Measurements from ENCODE around the gene ST3GAL6.
A peak's percentile ranks its signal among the peaks of the same experiment; 100 is the strongest.

ST3GAL6 gene, protein sequence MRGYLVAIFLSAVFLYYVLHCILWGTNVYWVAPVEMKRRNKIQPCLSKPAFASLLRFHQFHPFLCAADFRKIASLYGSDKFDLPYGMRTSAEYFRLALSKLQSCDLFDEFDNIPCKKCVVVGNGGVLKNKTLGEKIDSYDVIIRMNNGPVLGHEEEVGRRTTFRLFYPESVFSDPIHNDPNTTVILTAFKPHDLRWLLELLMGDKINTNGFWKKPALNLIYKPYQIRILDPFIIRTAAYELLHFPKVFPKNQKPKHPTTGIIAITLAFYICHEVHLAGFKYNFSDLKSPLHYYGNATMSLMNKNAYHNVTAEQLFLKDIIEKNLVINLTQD

DNA sequence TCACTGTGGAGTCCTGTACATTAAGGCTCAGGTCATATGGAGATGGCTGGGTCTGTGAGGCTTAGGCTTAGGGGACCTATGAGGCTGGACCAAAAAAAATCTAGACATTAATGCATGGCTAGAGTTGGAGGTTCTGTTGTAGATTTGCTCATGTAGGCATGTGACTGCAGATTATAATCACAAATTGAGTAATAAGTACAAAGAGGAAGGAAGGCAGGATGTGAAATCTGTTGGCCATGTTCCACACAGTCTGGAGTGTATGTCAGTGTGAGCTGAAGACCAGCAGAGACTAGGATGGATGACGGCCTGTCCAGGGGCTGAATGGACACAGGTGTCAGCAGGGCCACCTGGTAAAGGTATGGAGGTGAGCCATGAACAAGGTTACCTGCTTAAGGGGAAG is at the start of gene ST3GAL6:
Gene ST3GAL6, plus strand, starts transcription at position 265 of the 400 bp plus-strand sequence. CDS start 5,101 bp downstream, outside the sequence.
- peak; percentile 87 for DNase-seq

DNA sequence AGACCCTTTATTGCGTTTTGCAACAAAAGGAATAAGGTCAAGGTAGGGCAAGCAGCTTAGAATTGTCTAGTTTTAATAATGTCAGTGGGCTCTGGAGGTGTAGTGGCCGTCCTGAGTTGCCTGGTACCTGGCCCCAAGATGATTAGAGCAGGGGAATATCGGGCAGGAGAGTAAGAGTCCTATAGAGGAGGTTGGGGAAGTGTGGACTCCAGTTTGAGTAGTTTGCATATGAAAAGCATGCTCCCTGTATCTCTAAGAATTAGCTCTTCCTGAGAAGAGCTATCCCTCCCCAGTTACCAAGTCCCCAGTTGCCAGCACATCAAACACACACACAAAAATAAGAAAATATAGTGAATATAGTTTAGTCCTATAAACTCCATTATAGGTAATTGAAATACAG is 49.2 kb upstream of the ST3GAL6 start:
- DNase-seq, result no peak

DNA sequence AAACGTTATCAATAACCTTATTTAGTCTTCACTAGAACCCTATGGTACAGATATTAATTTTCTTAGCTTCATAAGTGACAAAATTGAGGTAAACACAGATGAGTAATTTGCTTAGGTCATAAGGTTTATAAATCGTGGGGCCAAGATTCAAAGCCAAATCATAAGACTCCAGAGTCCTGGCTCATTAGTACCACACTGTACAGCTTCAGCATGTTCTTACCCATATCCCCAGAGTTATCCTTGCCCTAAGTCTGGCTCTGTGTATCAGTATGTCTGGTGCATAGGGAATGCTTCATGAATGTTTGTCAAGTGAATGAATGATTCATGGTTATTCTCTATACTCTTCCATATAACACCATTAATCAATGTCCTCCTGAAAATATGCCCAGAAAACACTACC is 45.6 kb upstream of the ST3GAL6 start:
- no peak for DNase-seq

DNA sequence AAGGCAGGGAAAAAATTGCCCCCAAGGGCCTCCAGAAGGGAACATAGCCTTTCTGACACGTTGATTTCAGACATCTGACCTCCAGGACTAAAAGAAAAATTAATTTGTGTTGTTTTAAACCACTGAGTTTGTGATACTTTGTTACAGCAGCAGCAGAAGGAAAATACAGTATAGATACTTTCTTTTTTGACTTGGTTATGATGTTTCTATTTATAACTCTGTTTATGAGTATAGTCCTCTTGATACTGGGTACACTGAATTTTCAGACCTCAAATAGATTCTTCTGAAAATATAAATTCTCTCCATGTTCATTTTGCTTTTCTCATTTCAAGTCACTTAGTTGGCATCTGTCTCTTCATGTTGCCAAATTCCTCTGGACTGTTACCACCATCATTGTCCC is 44.4 kb upstream of the ST3GAL6 start:
- no peak for DNase-seq

DNA sequence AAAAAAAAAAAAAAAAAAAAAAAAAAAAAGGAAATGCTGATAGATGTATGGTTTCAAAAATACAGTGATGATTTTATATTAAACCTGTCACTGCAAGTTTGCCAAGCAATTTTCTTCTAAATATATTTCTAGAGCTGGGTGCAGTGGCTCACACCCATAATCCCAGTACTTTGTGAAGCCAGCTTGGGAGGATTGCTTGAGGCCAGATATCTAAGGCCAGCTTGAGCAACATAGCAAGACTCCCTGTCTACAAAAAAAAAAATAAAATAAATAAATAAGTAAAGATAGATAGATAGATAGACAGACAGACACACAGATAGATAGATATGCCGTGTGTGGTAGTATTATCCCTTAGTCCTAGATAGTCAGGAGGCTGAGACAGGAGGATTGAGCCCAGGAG is 41.4 kb upstream of the ST3GAL6 start:
- DNase-seq, result no peak

DNA sequence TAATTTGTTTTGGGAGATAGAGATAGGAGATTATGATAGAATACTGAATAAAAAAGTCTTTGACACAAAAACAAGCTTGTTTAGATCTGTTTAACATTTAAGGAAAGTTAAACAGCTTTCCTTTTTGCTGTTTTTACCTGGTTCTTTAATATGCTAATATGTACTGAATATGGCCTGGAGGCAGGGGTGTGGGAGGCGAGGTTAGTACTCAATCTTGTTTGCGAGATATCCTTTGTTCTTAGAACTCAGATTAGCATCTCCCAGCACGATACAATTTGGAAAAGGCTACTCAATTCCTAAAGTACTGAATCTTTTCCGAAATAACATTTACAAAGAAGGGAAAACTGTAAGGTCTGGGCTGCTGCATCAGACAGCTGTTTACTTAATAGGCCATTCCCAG is 40.8 kb upstream of the ST3GAL6 start:
- no peak for DNase-seq

DNA sequence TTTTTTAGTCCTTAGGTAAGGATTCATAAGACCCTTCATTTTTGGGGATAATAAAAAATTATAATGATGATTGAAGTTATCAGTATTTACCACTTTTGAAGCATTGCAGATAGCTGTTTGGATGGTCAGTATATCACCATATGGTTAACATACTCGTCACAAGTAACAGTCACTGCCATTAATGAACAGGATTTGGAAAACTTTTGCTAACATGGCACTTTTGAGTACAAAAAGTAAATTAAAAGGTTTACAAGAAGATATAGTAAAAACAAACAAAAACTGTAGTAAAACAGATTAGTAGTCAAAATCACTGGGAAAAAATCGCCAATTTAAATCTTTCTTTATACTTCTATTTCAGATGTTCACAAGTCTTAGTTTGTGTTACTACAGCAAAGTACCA is 37.8 kb upstream of the ST3GAL6 start:
- no peak for DNase-seq

DNA sequence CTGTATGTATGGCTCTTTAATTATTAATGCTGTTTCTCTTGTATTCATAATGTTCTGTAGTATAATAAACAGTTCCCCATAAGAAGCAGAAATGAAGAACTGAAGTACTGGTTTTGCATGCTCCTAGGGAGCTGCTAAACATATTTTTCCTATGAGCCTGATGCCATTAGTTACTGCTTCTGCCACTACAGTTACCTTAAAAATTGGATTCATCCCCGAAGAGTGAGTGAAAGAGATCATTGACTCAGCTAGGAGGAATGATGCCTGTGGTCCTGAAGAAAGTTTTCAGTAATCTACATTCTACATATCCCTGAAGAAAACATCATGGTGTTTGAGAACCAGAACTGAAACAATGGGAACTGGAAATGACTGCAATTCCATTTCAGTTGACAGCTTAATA is 37.1 kb upstream of the ST3GAL6 start:
- no peak for DNase-seq

DNA sequence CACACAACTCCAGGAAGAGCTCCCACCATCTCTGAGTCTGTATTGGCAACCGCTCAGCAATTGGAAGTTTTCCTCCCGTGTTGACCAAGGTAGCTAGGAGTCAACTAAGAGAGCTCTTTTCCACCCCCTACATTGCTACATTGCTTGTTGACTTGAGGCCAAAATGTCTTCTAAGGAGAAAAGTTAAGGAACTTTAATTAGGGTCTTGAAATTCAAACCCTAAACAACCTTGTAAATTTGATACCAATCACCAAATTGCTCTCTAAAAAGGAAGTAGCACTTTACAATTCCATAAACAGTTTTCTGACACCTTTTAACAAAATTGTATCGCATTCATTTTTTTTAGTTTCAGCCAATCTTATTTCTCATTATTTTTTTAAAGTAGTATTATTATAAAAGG is 35.5 kb upstream of the ST3GAL6 start:
- no peak for DNase-seq

DNA sequence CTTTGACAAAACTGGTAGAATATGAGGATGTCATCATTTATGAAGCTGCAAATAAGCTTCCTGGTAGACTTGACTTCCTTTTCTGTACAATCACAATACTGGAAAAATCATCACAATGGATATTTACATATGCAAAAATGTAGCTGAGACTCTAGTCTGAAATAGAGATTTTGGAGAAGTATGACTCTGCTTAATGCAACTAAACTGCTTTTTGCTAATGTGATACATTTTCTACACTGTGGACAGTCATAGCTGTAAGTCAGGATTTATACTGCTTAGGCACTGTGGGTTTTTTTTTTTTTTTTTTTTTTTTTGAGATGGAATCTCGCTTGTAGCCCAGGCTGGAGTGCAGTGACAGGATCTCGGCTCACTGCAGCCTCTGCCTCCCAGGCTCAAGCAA is 34.5 kb upstream of the ST3GAL6 start:
- no peak for DNase-seq

DNA sequence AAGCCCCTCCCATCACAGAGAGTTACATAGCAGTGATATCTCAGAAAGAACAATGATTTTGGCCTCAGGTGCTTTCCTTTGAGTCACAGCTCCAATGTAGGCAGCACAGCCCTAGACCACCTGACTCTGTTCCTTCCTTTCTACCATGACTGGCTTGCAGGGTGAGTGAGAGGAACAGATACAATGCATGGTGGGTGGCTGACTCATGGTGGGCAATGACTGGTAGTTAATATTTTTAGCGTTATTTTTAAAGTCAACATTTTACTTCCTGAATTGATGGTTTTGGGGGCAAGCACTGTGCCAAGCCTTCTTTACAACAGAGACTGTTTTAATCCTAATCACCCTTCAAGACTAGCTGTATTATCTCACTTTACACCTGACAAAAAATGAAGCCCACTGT is 32.8 kb upstream of the ST3GAL6 start:
- peak; percentile 42 for DNase-seq

DNA sequence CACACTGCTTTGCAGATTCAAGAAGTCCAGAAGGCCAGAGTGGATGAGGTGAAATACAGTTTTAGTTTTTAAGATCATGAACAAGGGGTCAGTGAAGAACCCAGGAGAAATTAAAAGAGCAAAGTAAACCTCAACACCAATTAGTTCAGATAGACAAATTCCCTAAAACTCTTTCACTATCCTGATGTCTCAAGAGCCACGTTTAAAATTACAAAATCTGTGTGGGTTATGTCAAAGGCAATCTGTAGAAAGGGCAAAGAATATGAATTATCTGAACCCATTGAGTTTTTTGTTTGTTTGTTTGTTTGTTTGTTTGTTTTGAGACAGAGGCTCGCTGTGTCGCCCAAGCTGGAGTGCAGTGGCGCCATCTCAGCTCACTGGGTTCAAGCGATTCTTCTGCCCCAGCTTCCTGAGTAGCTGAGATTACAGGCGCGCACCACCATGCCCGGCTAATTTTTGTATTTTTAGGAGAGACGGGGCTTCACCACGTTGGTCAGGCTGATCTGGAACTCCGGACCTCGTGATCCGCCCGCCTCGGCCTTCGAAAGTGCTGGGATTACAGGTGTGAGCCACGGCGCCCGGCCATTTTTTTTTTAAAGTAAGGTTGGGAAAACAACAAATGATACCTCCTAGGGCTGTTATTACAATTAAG is 32.1 kb upstream of the ST3GAL6 start:
- DNase-seq, result no peak

DNA sequence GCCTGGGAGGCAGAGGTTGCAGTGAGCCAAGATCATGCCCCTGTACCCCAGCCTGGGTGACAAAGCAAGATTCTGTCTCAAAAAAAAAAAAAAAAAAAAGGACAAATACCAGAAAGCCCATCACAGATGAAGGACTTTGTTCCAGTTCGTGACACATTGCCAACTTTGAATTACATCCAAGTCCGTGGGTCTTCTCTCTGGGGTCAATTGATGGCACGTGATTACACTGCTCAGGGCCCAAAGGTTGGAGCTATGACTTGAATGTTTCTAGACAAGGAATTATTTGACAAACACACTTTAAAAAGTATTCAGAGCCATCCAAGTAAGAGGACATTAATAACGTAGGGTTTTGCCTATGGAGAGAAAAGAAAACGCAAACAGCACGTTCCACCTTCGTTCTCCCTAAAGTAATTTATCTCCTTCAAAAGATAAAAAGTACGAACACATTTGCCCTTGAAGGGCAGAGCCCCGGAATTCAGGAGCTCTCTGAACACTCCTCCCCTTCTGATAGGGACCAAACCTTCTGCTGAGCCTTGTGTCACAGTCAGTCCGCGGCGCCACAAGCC is 31.3 kb upstream of the ST3GAL6 start:
- DNase-seq, result peak; percentile 31

DNA sequence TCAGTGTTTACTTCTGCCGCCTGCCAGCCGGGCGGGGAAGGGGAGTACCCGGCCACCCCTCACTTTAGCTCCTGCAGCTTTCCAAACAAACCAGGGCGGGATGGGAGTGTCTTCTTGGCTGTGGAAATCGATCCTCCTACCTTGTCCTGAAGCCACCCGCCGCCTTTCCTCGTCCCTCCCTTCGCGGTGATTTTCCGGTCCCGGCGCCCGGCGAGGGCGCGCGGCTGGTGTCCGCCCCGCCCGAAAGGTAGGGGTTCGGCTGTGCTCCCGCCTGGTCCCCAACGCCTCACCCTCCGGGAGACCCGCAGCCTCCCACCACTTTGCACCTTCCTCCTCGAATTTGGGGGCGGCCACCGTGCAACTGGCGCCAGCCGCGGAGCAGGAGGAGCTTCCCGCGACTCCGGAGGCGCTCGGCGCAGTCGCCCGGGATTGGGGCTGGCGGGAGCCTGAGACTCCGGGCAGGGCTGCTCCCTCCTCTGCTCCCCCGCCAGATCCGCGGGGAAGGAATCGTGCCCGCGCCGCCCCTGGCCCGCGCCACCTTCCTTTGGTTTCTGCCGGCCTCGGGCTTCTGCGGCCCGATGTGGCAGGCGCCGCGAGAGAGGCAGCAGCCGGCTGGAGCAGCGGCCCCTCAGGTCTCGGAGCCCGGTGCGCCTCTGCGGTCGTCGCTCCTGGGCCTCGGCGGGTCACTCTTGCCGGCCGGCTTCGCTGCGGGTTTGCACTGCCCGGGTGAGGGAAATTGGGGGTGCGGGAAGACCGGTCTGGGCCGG is 30.7 kb upstream of the ST3GAL6 start:
- DNase-seq, result no peak

DNA sequence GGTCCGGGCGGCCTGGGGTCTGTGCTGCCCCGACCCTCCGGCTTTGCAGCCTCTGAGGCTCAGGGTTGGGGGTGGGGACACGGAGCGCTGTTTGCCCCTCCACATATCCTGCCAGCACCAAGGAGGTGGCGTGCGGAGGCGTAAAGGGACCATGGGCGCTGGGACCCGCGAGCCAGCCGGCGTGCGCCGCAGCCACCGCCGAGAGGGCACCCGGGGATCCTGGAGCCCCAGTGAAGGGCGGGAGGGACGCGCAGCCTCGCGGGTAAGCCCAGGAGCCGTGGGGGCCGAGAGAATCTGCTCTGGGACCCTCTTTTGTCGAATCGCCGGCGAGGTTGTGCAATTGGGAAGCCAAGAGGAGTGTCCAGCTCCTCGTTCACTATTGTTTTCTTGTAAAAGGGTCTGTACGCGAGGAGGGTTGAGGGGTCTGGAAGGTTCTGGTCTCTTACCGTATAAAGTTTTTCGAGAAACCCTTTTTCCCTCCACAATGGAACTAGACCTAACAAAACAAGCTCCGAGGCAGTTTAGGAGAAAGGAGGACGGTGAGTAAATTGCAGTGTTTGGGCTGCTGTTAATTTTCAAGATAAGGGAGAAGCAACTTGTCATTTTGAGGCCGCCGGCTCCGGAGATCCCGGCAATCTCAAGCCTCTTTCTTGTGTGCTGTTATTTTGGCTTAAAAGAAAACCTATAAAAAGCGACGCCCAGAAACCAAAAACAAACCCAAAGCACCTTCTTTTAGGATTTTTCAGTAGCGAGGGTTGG is 29.9 kb upstream of the ST3GAL6 start:
- no peak for DNase-seq

DNA sequence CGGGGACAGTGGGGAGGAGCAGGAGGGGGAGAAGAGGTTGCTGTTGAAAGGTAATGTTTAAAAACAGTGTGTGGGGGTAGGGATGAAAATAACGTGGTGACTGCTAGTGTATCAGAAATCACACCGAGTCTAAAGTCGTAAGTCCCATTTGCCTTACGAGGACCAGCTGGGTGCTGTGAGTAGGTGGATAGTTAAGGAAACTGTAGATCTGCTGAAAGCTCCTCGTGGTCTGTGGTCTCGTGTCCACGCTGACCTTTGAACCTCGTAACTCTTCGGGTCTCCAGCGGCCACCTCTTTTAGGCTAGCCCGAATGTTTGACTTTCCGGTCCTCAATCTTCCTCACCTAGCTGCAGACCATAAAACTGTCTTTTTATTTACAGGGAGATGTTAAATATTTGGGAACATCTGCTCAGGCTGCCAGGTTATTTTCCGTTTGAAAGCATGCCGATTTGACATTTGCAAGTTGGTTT is 29.3 kb upstream of the ST3GAL6 start:
- DNase-seq, result no peak

DNA sequence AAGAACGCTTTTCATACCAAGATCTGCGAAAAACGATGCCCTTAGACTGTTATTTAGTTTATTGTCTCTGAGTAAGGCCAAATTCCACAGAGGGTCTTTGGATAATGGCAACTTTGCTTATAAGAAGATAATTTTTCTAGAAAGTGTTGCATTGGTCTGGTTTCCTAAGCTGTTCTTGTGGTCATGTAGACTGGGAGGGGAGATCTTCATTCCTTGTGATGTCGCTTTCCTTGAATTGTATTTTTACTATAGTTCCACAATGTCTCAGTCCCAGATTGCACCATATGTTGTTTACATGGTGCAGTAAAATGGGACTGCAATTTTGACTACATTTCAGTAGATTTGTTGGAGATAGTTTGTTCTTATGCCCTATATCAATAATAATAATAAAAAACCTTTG is 28.8 kb upstream of the ST3GAL6 start:
- no peak for DNase-seq

DNA sequence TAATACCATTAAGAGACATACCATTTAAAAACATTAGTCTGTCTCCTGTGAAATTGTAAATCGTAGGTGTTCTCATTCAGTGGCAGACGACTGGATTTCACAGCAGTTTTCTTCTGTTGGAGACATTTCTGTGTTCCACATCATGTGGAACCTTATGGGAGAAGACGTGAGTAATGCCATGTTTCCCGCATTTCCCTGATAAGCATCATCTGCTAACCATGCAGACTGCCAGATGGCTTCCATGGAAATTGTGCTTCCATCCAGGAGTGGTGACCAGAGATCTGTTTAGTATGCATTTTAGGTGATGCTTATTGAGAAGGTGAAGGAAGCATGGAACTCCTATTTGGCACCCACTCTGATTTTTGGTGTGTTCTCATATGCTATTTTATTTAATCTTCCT is 28.4 kb upstream of the ST3GAL6 start:
- no peak for DNase-seq

DNA sequence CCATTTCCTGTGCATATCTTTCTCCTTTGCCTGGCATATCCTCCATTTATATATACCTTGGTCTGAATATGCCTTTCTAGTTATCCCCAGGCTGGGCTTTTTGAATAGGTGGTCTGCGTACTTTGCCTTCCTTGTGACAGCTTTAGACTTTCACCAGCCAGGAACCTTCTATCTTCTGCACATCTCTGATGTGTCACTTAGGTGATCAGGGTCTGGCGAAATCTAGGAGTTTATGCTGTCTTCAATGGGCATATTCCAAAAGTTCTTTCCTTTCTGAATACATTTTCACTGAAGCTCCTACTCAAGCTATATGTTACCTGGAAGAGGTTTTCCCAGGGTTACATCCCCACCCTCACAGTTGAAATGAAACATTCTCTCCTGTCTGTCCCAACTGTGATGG is 27.8 kb upstream of the ST3GAL6 start:
- DNase-seq, result no peak

DNA sequence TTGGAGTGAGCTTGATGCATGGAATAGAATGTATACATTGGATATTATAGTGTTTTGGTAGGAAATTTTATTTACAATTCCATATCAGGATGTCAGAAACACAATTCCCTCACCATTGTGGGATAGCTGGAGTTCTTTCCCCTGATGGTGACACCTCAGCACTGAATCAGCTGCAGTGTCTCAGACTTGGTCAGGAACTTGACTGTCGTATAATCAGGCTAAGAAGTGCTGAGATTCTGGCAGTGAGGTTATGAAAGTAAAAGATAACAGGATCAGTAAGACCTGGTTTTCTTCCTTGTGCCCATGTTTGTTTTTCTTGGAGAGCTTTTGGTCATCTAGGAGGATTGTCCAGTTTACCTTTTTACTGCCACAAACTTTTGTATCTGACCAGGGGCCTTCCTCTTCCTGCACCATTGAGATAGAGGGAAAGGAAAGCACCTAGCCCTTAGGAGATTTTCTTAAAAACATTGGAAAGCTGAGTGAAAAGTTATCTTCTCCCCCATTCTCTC is 27.3 kb upstream of the ST3GAL6 start:
- no peak for DNase-seq

DNA sequence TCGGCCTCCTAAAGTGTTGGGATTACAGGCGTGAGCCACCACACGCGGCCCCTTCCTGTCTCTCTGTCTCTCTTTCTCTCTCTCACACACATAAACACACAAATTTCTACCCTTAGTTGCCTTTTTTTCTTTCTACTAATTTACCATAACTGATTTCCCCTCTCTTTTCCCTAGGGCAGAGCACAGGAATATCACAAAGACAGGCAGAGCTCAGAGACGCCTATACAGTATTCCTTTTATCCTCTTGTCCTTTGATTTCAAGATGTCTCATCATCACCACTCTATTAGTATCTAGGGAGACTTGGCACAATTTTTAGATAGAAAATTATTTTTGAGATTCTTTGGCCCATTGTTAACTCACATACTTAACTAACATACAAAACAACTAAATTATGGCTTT is 25.8 kb upstream of the ST3GAL6 start:
- DNase-seq, result no peak

DNA sequence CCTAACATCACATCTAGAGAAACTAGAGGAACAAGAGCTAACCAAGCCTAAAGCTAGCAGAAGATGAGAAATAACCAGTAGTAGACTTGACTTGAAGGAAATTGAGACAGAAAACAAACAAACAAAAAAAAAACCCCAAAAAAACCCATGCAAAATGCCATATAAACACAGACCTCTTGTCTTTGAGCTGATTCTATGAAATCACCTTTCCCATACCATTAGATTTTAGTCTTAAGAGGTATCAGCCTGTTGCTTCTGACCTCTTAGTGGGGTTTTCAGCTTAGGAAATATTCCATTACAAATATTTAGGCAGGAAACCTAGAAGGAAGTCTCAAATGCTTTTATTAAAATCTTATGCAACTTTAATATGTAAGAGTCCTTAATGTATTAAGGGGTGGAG is 23.9 kb upstream of the ST3GAL6 start:
- DNase-seq, result no peak

DNA sequence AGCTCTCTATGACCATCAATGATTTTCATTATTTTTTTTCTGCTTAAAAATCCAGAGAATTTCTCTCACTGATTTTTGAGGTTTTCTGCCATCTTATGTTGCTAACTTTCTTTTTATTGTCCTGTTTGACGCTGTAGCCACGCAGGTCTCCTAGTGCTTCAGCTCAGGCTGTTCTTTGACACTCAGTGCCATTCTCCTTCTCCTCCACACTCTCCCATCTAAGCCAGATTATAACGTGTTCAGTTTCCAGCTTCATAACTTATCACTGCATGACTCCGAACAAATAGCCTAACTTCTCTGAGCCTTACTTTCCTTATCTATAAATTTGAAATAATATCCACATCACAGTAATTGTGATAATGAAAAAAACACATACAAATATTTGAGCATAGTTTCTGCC is 22.8 kb upstream of the ST3GAL6 start:
- DNase-seq, result no peak

Measured in MV-4-11 (cell line).